Ammon's horn (tissue), 1 donor: Measurements from ENCODE around the gene RGS6.
"Not testable (repeated sequence)": the region's sequence is repeated elsewhere in the genome, so short reads cannot be mapped to it uniquely, and the experiment has no call there.

Experiments
- DNase-seq: peaks from one replicate; pipeline ENCODE4 v3.0.0-alpha.2; 2016; ENCODE audit warnings: low spot score

Gene RGS6

GRCh38 chr14:72451054-72451972, 519.1 kb downstream of the RGS6 start:
- DNase-seq, result peak; percentile 37

GRCh38 chr14:72452774-72453173, 520.5 kb downstream of the RGS6 start:
- no peak for DNase-seq

DNA sequence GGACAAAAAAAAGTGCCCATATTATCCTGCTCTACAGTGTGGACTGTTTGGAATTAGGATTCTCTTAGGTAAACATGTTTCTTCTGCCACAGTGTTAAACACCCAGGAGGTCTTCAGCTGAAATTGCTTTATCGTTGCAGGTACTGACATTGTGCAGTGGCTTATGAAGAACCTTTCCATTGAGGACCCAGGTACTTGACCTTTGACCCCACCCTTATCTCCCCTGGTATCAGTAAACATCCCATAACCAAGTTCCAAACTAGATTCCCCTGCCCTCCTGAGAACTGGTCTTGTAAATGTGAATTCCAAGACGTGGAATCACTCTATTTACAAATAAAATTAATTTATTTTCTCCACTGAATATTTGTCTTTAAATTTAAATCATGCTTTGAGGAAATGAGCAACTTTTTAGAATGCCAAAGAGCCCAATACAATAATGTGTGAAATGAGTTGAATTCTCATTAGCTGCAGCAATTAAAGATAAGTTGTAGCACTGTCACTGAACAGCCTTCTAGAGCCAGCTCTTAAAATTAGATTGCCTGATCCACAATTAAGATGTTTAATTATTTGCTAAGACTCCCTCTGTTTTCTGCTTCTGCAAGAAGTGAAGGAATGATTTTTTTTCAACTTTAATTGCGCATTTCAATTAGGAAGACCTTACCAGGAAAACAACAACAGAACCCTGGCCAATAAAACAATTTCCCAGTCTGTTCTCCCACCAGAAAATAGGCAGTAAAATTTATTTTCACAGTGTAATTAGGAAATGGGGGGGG, 522.3 kb downstream of the RGS6 start:
- DNase-seq, result no peak

GRCh38 chr14:72457641-72458040, 525.4 kb downstream of the RGS6 start:
- no peak for DNase-seq

GRCh38 chr14:72462056-72462455, 529.8 kb downstream of the RGS6 start:
- DNase-seq, result no peak

- no peak for DNase-seq
These were observed 531.1 kb downstream of the RGS6 start for GRCh38 chr14:72463291-72463866.

DNA sequence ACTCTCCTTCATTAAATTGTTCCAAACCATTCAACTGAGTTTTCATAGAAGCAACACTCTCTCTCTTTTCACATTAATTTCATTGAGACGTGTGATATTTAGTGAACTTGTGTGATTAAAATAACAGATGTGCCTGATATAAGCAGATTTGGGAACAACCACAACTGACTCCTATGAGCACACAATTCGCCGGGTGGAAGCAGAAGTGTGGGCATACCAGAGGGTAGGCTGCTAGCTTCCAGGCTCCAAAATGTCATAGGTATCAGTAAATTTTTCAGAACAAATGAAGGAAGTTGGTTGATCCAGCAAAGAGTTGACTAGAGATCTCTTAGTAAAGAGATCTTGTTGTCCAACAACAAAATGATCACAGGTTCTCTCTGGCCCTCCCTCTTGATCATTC, 532.0 kb downstream of the RGS6 start:
- DNase-seq, result no peak

DNA sequence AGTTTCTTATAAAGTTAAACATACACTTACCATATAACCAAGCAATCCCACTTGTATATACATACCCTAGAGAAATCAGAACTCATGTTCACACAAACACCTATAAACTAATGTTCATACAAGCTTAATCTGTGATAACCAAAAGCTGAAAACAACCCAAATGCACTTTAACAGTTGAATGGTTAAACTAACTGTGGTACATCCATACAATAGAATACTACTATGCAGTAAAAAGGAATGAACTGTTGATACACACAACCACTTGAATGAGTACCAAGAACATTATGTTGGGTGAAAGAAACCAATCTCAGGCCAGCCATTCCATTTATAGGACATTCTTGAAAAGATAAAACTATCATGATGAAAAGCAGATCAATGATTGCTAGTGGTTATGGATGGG, 534.1 kb downstream of the RGS6 start:
- DNase-seq, result no peak

DNA sequence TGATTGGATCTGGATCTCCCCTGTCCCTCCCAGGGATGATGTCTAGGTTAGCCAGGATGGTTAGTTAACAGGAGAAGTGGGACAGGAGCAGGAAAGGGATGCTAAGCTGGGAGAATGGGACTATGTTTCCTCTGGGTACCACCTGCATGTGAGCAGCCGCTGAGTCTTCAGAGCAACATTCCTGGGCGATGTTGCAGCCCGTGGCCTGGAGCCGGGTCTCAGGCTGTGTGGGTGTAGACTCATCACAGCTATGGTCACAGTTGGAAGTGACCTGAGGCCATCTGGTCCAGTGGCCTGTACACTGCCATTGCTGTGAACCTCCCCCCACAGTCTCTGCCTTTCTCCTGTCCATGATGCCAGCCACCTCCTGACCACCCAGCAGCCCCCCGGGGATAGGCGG, 539.1 kb downstream of the RGS6 start:
- DNase-seq, result no peak

- no peak for DNase-seq
These were observed 540.6 kb downstream of the RGS6 start for GRCh38 chr14:72472845-72473244.

GRCh38 chr14:72476657-72477499, 544.6 kb downstream of the RGS6 start:
- DNase-seq, result no peak

DNA sequence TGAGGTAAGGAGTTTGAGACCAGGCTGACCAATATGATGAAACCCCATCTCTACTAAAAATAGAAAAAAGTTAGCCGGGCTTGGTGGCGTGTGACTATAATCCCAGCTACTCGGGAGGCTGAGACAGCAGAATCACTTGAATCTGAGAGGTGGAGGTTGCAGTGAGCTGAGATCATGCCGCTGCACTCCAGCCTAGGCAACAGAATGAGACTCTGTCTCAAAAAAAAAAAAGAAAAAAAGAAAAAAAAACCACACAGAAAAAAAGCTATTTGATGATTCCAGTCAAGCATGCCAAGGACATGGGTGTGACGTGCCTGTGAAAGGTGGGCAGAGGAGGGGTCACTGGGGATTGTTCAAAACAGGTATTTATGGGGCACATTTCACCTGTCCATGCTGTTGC, 545.3 kb downstream of the RGS6 start:
- DNase-seq, result not testable (repeated sequence)

- DNase-seq, result no peak
These were observed 546.3 kb downstream of the RGS6 start for GRCh38 chr14:72478471-72478893.

DNA sequence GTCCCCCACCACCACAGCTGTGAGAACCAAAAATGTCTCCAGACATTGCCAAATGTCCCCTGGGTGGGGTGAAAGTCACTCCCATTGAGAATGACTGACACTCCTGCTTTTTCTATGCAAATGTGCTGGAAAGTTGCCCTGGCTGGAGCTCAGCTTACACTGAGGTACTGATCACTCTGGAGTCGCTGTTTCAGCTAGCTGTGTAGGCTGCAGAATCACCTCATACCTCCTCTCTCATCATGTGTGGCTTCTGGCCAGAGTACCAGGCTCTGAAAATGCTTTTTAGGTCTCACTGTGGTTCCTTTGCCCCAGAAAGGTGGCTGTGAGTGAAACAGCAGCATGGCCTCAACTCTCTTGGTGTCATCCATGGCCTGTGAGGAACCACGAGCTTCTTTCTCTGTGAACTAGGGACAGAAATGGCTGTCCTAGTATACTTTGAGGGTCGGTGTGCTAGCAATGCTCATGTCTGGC, 547.3 kb downstream of the RGS6 start:
- DNase-seq, result no peak

- DNase-seq, result no peak
These were observed 548.4 kb downstream of the RGS6 start for GRCh38 chr14:72480464-72481243.

GRCh38 chr14:72483311-72483710, 551.1 kb downstream of the RGS6 start:
- no peak for DNase-seq

- no peak for DNase-seq
These were observed 553.5 kb downstream of the RGS6 start for GRCh38 chr14:72485695-72486094.

- DNase-seq, result no peak
These were observed 556.3 kb downstream of the RGS6 start for GRCh38 chr14:72488514-72488913.

GRCh38 chr14:72492196-72492595, 560.0 kb downstream of the RGS6 start:
- DNase-seq, result no peak

GRCh38 chr14:72495668-72496067, 563.4 kb downstream of the RGS6 start:
- DNase-seq, result no peak

- DNase-seq, result no peak
These were observed 566.4 kb downstream of the RGS6 start for GRCh38 chr14:72498646-72499045.
